Measurements from ENCODE around the gene MSN. TPM values are rescaled to one million over a fixed set of nuclear protein-coding genes. Genes with fewer than 3 reads are reported as not detected.

MSN gene
- polyA plus RNA-seq, 4 donors, result 215 to 243 (median 229) TPM

DNA sequence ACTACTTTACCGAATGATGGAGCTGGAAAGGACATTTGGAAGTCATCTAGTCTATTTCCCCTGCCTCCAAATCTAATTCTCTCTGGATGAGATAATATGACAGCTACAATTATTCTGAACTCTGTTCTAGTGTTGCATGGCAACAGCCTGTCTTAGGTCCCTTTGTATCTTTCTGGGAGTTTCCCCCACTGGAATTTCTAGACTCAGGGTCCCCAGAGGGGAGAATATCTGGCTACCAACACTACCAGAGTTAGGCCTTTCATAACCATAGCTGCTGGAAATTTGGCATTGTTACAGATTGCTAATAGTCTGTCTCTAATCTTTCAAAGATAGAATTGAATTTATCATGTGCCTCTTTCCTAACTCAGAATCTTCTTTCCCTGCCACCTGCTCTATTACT is 4.5 kb downstream of the MSN start:
- no peak for DNase-seq (ENCODE audit: low read depth in 4 of 4, low spot score in 2 of 4)

DNA sequence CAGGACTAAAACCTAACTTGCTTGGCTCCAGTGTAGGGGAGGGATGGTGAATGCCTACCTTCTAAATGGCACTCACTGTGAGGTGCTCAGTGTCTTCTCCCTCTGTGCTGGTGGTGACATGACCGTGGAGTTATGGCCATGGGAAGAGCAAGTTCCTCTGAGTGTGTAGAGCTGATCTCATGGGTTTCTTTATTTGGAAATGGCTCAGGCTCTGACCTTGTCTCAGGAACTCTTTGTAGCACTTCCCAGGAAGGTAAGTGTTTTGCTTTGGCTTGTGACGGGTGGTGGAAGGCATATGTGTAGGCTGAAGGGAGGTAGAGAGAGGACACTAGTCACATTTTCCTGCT is 6.4 kb downstream of the MSN start:
- no peak for DNase-seq (ENCODE audit: low read depth in 4 of 4, low spot score in 2 of 4)

DNA sequence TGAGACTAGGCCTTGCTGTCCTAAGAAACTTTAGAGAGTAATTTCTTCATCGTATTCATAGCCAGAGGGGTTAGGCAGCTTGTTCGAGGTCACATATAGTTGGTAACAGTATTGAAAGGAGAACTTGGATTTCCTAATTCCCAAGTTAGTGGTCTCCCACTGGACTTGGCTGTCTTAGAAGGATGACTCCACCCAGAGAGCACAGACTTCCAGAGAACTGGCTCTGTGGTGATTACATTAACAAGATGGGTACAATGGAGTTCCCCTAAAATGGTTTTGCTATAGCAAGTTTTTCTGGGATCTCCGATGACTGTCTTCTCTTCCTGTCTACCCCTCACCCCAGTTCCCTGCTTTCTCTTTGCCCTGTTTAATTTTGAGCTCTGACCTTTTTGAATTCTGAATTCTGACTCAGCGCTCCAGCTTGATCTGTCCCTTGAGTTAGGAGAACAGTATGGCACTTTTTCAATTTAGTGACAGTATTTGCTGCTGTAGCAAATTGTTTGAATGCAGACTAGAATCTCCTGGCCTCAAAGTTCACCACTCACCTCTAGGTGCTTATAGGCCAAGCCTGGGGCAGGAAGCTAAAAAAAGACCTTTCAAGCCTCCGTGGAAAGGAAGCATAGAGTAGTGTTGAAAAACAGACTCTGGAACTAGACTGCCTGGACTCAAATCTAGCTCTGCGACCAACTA is 6.9 kb downstream of the MSN start:
- no peak for DNase-seq (ENCODE audit: low read depth in 4 of 4, low spot score in 2 of 4)

DNA sequence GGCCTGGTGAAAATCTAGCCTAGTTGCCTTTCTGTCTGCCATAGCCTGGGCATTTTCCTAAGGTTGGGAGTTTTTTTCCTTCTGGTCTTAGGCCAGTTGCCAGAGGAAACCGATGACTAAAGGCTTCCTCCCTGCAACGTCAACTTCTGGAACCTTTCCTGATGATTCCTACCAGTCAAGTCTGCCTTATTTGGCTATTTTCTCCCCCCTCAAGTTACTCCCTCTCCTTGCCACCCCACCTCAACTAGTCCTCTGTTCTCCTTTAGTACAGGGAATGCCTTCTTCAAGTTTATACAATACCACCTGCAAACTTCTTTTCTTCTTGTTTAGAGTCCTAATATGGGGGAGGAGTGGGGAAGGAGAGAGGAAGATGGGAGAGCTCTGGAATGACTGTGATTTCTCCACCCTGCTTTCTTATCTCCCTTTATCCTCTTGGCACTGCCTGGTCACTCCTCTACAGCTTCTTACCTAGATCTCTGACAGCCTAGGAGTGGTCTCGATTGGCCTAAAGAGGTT is 10.6 kb downstream of the MSN start:
- no peak for DNase-seq (ENCODE audit: low read depth in 4 of 4, low spot score in 2 of 4)

DNA sequence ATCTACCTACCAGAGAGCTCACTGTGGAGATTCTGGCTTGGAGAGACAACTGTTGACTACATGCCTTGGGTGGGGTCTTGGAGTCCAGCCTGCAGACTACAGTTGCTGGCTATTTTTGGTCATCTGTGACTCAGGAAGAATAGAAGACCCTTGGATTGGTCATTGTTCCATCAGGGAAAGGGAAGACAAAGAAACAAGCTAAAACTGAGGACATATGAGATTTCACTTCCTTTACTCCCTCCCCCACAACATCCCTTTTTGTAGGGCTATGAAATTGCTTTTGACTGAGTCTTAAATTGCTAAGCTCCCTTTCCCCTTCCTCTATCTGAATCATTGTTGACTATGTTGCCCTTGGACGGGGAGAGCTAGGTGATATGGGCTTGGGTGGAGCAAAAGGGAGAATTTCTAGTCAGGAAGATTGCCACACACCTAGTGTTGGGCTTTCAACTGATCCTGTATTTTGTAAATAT is 11.7 kb downstream of the MSN start:
- DNase-seq (ENCODE audit: low read depth in 4 of 4, low spot score in 2 of 4), result no peak

DNA sequence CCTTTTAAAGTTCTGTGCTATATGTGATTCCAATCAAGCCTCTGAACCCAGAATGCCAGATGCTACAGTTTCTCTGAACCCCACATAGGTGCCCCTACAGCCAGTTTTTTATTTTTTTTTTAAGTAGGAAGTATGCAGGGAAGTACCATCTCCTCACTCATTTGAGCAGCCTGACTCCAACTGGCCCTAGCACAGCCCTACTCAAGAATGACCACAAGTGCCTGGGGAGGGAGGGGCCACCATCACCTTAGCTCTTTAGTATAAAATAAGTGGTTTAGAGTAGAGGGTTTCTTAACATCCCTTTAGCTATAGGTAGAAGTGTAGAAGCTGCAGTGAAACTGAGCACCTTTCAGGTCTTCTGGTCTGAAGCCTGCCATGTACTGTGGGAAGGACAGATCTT is 14.4 kb downstream of the MSN start:
- DNase-seq (ENCODE audit: low read depth in 4 of 4, low spot score in 2 of 4), result no peak

DNA sequence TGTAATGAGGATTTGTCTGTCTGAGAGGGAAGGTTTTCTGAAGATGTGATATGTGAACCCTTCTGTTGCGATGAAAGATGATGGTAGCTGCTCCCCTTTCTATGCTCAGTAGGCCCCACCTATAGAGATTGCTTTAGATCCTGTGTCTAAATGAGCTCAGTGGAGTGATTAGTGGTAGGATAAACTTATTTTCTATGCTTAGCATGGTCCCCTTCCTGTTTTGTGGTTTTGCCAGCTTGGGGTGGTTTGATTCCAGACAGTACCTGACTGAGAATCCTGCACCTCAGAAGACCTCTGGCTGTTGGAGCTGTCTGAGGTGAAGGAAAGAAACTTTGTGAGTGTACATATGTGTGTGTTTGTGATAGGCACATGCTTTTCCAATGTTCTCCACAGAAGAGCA is 17.7 kb downstream of the MSN start:
- no peak for DNase-seq (ENCODE audit: low read depth in 4 of 4, low spot score in 2 of 4)

DNA sequence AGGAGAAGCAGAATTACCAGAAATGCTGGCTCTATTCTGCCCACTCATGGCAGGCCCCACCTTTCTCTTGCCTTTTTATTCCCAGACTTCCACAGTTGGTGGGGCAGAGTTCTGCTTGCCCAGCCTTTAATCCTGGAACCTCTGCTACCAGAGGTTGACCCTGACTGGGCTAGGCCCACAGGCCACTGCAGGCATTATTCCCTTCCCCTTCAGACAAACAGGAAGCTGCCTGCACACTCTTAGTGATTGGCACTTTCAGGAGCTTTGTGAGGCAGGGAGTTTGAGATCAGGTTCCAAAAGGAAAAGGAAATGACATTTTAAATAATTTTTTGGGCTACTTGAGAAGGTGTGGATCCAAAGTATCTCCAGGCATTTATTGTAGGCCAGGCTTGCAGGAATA is 18.8 kb downstream of the MSN start:
- DNase-seq (ENCODE audit: low read depth in 4 of 4, low spot score in 2 of 4), result no peak

DNA sequence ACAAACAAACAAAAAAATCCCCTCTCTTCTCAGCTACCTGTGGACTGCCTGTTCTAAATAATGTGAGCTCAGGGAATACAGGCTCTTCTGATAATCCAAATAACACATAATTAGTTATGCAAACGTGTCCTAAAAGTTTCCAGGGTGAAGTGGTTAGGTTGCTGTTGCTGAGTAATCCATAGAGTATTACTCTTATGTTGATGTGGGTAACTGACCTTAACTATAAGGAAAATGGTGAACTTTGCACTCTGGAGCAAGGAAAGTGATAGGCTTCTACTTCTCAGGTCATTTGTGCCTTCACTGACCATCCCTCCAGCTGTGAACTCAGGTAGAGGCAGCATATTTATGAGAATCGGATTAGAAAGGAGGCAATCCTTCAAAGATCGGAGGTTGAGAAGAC is 19.9 kb downstream of the MSN start:
- no peak for DNase-seq (ENCODE audit: low read depth in 4 of 4, low spot score in 2 of 4)

DNA sequence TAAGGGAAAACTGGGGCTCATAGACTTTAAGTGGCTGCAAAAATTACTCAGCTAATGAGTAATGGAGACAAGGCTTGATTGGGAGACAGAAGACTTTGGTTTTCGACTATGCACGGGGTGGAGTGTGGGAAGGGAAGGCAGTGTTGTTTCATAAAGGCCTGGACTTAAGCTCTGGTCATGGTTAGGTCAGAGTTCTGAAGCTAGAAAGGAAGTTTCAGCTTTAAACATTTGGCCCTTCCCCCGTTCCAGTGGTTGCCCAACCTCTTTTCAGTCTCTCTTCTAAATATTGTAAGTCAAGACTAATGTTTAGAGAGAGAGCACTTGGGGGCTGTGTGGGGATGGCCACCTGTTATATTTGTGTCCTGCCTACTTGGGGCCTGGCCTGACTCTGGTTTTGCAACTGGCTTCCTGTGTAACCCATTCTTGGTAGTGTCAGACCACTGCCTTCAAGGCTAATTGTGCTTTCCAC is 21.0 kb downstream of the MSN start:
- no peak for DNase-seq (ENCODE audit: low read depth in 4 of 4, low spot score in 2 of 4)

DNA sequence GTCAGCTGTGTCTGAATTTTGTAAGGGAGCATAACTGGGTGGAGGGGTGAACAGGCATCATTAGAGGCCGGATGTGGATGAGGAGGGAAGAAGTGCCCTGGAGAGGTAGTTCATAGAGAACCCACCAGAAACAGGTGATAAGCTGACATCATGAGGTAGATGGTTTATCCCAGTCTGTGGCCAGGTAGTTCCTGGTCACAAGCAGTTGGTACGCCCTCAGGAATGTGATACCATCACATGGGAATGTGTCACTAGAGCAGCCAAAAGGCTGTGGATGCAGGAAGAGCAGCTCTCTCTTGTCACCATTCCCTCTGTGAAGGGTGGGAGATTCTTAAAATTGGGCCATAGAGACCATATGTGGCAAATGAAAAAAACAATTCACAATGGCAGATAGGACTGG is 21.9 kb downstream of the MSN start:
- no peak for DNase-seq (ENCODE audit: low read depth in 4 of 4, low spot score in 2 of 4)

DNA sequence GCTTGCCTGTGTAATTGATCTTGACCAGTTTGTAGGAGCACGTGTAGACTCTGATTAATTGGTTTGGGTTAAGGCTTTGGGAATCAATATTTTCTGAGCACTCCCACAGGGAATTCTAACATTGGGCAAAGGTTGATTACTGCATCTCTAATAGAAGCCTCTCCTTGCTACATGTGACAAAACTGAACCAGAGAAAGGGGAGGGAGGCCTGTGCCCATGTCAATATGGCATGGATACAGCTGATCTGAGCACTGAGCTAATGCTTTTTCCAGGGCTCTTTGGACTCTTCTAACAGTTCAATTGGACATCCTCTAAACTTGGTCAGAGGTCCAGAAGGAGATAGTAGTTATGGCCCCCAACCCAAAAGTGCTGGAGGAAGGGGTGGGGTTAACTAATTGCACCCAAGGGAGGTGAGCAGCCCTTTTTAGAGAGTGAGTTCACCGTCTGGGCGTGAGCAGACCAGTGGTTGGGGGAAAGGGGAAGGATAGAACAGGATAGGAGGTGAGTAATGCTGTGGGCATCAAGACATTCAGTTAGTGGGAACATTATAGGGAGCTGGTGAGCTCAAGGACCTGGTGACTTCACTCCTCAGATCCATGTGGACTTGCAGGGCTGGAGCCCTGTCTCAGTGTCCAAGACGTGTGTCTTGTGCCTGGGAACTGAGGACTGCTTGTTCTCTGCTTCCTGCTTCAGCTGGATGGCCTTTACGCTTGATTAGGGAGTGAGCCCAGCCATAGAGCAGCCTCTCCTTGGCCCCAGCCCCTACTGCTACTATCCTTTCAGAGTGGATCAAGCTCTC is 22.8 kb downstream of the MSN start:
- DNase-seq (ENCODE audit: low read depth in 4 of 4, low spot score in 2 of 4), result no peak

DNA sequence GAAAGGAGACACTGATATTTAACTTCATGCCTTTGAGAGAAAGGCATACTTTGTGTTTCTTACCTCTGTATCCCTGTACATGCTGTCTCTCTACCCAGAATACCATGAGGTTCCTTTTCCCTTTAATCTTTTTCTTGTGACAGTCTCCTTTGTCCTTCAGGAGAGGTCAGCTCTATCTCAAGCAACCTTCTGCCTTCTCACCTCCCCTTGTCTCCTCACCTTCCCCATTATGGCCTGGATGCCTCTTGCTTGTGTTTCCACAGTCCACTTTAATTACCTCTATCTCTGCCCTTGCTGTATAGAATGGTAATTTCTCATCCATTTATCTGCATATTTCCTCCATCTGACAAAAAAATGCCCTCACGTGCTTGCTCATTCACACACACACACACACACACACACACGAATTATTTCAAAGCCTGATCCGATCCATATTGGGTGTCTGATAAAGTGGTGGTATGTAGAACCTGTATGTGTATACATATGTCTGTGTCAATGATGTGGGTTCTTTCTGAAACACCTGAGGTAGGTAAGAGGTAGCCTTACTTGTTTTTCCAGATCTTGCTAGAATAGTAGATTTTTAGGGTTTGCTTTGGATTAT is 28.5 kb downstream of the MSN start:
- DNase-seq (ENCODE audit: low read depth in 4 of 4, low spot score in 2 of 4), result no peak

DNA sequence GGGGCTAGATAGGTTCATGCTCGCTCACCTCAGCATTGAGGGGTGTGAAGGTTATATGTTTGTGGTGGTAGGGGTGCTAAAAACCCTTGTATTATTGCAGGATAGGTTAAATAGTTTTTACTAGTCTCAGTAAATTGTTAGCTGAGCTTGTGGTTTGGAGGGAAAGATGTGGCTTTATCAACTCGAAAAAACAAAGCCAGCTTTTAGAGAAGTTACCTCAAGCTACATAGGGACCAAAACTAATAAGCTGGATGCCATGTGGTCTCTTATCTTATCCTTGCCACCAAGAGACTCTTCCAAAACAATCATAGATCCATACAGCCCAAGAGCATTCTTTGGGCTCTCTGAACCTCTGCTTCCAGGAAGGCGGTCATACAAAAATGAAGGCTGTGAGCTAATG is 29.2 kb downstream of the MSN start:
- no peak for DNase-seq (ENCODE audit: low read depth in 4 of 4, low spot score in 2 of 4)

DNA sequence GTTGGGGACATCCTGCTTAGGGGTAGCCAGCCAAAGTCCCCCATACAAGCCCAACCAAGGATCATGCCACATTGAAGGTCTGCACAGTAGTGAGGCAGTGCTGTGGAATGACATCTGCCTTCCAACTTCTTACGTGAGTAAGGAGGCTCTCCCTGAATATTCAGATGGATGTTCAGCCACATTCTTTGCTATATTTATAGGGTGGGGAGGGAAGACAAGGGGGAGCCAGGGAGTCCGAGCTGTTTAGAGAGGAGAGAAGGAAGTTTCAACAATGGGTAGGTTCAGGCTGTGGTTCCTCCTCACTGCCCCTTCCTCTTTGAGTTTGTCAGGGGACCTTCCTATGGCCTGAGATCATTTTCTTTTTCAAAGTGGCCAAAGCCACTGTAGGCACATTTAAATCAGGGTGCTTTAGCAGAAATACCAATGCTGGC is 29.8 kb downstream of the MSN start:
- no peak for DNase-seq (ENCODE audit: low read depth in 4 of 4, low spot score in 2 of 4)

DNA sequence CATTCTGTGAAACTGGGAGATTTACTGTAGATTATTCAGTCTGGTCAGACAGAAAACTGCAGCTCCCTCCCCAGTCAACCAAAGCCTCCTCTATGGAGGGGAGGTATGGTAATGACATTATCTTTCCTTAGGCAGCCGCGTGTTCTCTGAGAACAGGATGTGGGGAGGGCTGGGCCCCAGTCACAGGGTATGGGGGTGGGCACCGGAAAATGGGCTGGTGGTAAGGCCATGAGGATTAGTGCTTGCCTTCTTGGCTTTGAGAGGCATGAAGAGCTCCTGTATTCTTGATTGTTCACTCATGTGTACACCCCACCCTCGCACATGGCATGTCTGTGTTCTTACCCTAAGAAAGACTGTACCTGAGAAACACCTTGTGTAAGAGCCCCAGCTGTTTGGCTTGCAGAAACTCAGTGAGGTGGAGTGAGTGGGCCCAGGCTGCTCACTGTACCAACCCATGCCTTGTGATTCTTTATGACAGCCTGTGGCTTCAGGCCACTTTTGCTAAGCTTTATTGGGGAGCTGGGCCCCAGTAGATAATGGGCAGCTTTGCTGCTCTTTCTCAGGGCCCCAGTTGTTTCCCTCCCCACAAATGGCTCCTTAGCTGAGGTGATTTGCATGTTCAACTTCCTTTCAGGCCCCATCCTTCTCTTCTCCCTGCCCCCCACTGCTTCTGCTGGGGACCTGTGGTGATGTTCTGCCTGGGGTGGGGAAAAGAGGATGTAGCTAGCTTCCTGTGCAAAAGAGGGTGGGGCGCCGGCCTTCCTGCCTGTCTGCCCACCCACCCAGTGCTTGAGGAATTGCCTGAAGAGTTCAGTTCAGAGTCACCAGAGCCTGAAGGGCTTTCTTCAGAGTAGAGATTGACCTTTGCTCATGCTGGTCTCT is 30.7 kb downstream of the MSN start:
- DNase-seq (ENCODE audit: low read depth in 4 of 4, low spot score in 2 of 4), result no peak

DNA sequence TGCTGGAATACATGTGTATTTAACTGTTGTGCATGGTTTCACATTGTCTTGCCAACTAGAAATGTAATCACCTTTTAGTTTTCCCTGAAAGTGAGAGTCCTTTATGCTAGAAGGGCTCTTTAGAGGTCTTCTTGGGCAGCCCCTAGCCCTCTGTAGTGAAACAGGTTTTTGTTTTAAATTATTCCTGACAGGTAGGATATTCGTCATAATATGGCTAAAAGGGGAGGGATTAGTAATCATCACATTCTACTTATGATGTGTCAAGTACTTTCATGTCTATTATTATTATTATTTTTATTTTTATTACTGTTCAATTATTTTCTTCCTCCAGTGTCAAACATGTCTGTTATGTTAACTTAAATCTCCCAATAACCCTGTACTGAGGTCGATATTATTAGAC is 35.5 kb downstream of the MSN start:
- no peak for DNase-seq (ENCODE audit: low read depth in 4 of 4, low spot score in 2 of 4)

DNA sequence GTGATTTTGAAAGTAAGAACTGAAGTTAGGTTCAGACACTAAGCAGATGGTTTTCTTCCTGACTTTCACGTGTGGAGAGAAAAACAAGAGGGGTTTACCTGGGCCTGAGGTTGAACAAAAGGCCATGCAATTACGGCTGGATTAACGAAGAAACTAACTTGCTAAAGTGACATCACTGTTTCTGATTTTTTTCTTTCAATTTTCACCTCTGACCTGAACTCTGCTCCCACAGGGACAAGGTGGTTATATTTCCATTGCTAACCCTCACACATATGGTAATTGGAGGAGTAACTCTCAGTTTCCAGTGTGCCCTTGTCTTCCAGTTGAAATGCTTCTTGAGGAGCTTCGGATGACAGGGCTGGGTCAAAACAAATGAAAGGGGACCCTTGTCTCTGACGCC is 38.0 kb downstream of the MSN start:
- no peak for DNase-seq (ENCODE audit: low read depth in 4 of 4, low spot score in 2 of 4)

DNA sequence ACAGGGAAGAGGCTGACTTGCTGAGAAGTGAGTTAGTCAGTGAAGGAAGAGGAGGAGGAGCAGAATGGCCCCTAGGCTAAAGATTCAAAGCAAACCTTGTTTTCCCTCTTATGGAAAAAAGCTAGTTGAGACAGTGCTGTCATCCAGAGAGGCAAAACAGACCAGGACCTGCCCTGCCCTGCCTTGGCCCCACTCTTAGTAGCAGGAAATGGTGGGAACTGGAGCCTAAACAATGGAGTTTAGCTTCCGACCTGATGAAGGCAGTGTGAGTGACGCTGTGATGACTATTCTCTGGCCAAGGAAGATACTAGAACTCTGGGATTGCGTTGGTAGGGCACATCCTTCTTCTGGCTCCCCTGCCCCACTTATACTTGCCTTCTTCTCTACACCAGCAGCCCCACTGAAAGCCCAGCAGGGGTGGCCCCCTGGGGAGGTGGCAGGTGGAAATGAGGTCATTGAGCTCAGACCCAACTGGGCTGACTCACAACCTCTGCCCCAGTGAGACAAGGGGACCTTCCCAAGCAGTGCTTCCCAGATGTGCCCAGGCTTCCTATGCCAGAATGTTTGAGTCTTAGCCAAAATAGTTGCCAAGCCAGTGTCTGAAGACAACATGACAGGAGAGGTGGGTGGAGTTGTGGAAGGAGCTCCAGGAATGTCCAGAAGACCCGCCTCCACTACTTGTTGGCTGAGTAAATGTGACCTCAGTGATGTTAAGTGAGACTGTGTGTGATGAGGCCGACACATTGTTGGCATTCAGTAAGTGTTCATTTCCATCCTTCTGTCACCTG is 38.8 kb downstream of the MSN start:
- DNase-seq (ENCODE audit: low read depth in 4 of 4, low spot score in 2 of 4), result no peak

DNA sequence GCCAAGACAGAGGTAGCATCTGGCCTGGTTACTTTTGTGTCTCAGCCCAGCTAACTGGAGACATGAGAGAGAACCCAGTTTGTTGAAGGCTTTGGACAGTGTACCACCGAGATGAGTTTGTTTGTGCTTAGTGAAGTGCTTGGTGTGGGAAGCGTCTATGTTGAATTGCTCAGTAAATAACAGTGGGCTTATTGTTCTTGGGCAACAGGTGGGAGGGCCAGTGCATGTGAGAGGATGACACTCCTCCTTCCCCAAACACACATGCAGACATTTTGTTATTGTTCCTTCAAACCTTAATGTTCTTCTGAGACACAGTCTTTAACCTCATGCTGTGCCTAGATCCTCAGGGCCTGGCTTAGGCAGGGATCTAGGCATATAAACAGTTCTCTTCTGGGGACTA is 39.7 kb downstream of the MSN start:
- no peak for DNase-seq (ENCODE audit: low read depth in 4 of 4, low spot score in 2 of 4)

Measured in left renal cortex interstitium (tissue), 4 donors.